Gastrocnemius medialis (tissue), 4 donors: ENCODE measurements around the gene PCYOX1L. TPM values are rescaled to one million over a fixed set of nuclear protein-coding genes. Genes with fewer than 3 reads are reported as not detected.

Source experiments
- ATAC-seq, 2 donors: fragments of 150-250 bp; one replicate each; pipeline ENCODE4 v1.9.1; 2016
- DNase-seq, 2 donors: peaks; one replicate each; pipeline ENCODE4 v3.0.0-alpha.2; 2019
- H3K27ac ChIP-seq, 4 donors: fragments of 200-600 bp; sonication (generic); 1 replicate in 1 of 4; 2 replicates in 3 of 4; pipeline ENCODE4 v1.5.1; 2016 to 2018; ENCODE audit warnings: mild to moderate bottlenecking in 2 of 4, moderate library complexity in 1 of 4
- H3K27me3 ChIP-seq, 3 donors: fragments of 200-600 bp; sonication (generic) in 2 of 3; 1 replicate in 1 of 3; 2 replicates in 2 of 3; pipeline versions ENCODE4 v1.5.1 to v1.6.0; 2016 to 2019; ENCODE audit warnings: mild to moderate bottlenecking in 1 of 3, moderate library complexity in 1 of 3
- H3K36me3 ChIP-seq, 2 donors: fragments of 200-600 bp; sonication (generic) in 1 of 2; one replicate each; pipeline ENCODE4 v1.5.1; 2017 to 2018
- H3K4me1 ChIP-seq, 2 donors: fragments of 200-600 bp; sonication (generic) in 1 of 2; one replicate each; pipeline ENCODE4 v1.5.1; 2016 to 2017; ENCODE audit warnings: mild to moderate bottlenecking in 2 of 2
- H3K4me3 ChIP-seq, 4 donors: fragments of 200-600 bp; sonication (generic) in 3 of 4; 1 replicate in 1 of 4; 2 replicates in 3 of 4; pipeline ENCODE4 v1.5.1; 2016 to 2019; ENCODE audit warnings: mild to moderate bottlenecking in 2 of 4
- H3K9me3 ChIP-seq, 3 donors: fragments of 200-600 bp; sonication (generic) in 2 of 3; 1 replicate in 1 of 3; 2 replicates in 2 of 3; pipeline ENCODE4 v1.5.1; 2016 to 2019
- CTCF ChIP-seq, 5 experiments: fragments of 450-650 bp in 3 of 5; fragments of 200-600 bp in 2 of 5; sonication (generic) in 2 of 5; IDR thresholded peaks in 4 of 5; conservative IDR thresholded peaks in 1 of 5; 1 replicate in 4 of 5; 2 replicates in 1 of 5; pipeline ENCODE4 v1.5.1; 2016 to 2019; ENCODE audit warnings: antibody characterized with exemption in 5 of 5, mild to moderate bottlenecking in 3 of 5, moderate library complexity in 3 of 5
- POLR2A ChIP-seq, 2 donors: fragments of 450-650 bp; IDR thresholded peaks; one replicate each; pipeline ENCODE4 v1.6.1; 2017; ENCODE audit warnings: antibody characterized with exemption in 2 of 2, mild to moderate bottlenecking in 2 of 2, moderate library complexity in 2 of 2
- in situ Hi-C, 4 donors: fragments of 200-750 bp; cut with MboI; loops; one replicate each; pipeline versions ENCODE4 v1.15.0 to v1.8.0; 2017; ENCODE audit warnings: low sequenced_read_pairs in 4 of 4
- intact Hi-C: fragments of 100-400 bp; cut with DNase I; formaldehyde crosslinking; loops from one replicate; pipeline ENCODE4 v1.15.1; 2023; ENCODE audit warnings: low total_unique reads
- total RNA-seq, 4 donors: library from RNA; depleted of rRNA; stranded (reverse); fragments of >200 nt; gene quantifications; one replicate each; pipeline versions ENCODE4 v1.1.0 to v1.2.3, GENCODE V29; 2016

The PCYOX1L gene
- total RNA-seq, 4 donors from 2014 or later: 0.29 to 1.5 (median 1.2) TPM

DNA sequence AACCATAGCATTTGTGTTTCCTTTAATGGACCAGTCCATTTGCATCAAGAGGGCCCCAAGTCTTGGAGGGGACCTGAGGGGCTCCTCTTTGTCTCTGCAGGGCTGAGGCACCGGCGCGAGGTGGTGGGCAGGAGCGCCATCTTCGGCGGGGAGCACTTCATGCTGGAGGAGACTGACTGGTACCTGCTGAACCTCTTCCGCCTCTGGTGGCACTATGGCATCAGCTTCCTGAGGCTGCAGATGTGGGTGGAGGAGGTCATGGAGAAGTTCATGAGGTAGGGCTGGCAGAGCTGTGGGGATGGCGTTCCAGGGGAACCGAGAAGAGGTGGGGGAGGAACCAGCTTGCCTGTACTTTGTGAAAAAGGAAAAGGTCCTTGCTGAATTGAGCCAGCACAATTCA is 6.1 kb downstream of the PCYOX1L start:
- TF ChIP-seq CTCF (IDR thresholded peaks at IDR 0.05 in 4 of 5, conservative IDR thresholded peaks at IDR 0.05 in 1 of 5): no peak
- TF ChIP-seq POLR2A (IDR thresholded peaks at IDR 0.05): no peak
- in situ Hi-C loops (loop anchor here in 1 of 4 donors (5.0 kb wide), 1 partner anchor 97 kb away; no protein-coding TSS in a partner anchor), intact Hi-C loops (no loop called here)
- no peak overlapping the region for H3K4me3 ChIP-seq
- no peaks in the 10 kb centered on the region for H3K36me3 ChIP-seq
- H3K9me3 ChIP-seq: no peaks in the 10 kb centered on the region
- no peaks in the 10 kb centered on the region for H3K27me3 ChIP-seq
- no peak for ATAC-seq
- no peak for DNase-seq
- no peak overlapping the region for H3K27ac ChIP-seq
- no peaks in the 10 kb centered on the region for H3K4me1 ChIP-seq

- intact Hi-C loops (no loop called here), in situ Hi-C loops (loop anchor here in 2 of 4 donors (5.0 kb wide), 1 partner anchor 97 kb away; no protein-coding TSS in a partner anchor)
Observed at GRCh38 chr5:149364719-149365118, 6.9 kb downstream of the PCYOX1L start.

DNA sequence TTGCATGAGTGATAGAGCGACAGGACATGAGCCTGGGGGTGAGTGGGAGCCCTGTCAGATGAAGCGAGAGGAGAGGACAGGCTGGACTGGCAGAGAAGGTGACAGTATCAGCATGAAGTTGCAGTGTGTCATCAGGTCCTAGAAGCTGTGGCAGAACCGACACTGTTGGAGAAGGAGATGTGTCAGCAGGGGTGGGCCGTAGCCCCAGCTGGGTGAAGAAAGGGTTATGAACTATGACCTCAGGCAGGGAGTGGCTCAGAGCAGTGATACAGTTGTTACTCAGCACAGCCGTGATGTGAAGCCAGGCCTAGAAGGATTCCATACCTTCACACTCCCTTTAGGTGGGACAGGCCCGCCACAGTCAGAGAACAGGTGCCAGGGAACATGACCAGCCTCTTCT is 7.6 kb downstream of the PCYOX1L start:
- no peak for TF ChIP-seq POLR2A (IDR thresholded peaks at IDR 0.05)
- TF ChIP-seq CTCF (IDR thresholded peaks at IDR 0.05 in 4 of 5, conservative IDR thresholded peaks at IDR 0.05 in 1 of 5): no peak
- ATAC-seq (no peak), DNase-seq (no peak)
- H3K4me3 ChIP-seq: no peak overlapping the region
- no peaks in the 10 kb centered on the region for H3K4me1 ChIP-seq
- in situ Hi-C loops (loop anchor here in 1 of 4 donors (5.0 kb wide), 1 partner anchor 98 kb away; no protein-coding TSS in a partner anchor), intact Hi-C loops (no loop called here)
- H3K36me3 ChIP-seq: no peaks in the 10 kb centered on the region
- no peaks in the 10 kb centered on the region for H3K9me3 ChIP-seq
- H3K27ac ChIP-seq: no peak overlapping the region
- H3K27me3 ChIP-seq: no peaks in the 10 kb centered on the region

More at GRCh38 chr5:149364719-149365118, 6.9 kb downstream of the PCYOX1L start:
- H3K36me3 ChIP-seq: no peaks in the 10 kb centered on the region
- no peak overlapping the region for H3K4me3 ChIP-seq
- ATAC-seq: no peak
- no peaks in the 10 kb centered on the region for H3K27me3 ChIP-seq
- H3K9me3 ChIP-seq: no peaks in the 10 kb centered on the region
- TF ChIP-seq POLR2A (IDR thresholded peaks at IDR 0.05) (no peak), CTCF (IDR thresholded peaks at IDR 0.05 in 4 of 5, conservative IDR thresholded peaks at IDR 0.05 in 1 of 5) (no peak)
- H3K27ac ChIP-seq: no peak overlapping the region
- DNase-seq: no peak
- no peaks in the 10 kb centered on the region for H3K4me1 ChIP-seq

DNA sequence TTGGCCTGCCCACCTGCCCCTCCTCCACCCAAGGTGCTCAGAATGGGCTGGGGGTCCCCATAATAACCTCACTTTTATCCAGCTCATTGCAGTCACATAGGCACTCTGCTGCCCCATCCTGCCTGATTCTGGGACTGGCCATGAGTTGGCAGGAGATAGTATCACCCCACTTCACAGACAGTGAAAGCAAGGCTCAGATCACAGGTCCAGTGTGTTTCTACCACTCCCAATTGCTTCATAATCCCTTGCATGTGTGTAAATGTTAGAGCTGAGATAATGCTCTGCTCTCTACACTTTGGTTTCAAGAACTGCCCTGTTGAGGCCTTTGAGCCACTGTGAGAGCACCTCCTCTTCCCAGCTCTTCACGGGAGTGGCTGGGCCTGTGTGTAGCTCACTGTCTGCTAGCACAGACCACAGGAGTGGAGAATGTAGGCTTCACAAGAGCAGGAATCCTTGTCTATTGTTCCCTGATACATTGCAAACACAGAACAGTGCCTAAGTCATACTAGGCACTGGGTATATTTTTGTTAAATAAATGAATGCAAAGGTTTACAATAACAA is 8.4 kb downstream of the PCYOX1L start:
- no peak for DNase-seq
- peaks cover 5 to 7% of the 10 kb centered on the region in 2 donors for H3K4me1 ChIP-seq
- H3K4me3 ChIP-seq: no peak overlapping the region
- no peaks in the 10 kb centered on the region for H3K9me3 ChIP-seq
- no peak overlapping the region for H3K27ac ChIP-seq
- H3K27me3 ChIP-seq: no peaks in the 10 kb centered on the region
- no peak for ATAC-seq
- intact Hi-C loops: no loop called here
- no peaks in the 10 kb centered on the region for H3K36me3 ChIP-seq
- in situ Hi-C loops: loop anchor here in 1 of 4 donors (5.0 kb wide), 1 partner anchor 99 kb away; no protein-coding TSS in a partner anchor
- TF ChIP-seq CTCF (IDR thresholded peaks at IDR 0.05 in 4 of 5, conservative IDR thresholded peaks at IDR 0.05 in 1 of 5): no peak
- no peak for TF ChIP-seq POLR2A (IDR thresholded peaks at IDR 0.05)
